Right lung (tissue), 10 donors: Measurements from ENCODE around the gene C14orf119. TPM values are rescaled to one million over a fixed set of nuclear protein-coding genes. Genes with fewer than 3 reads are reported as not detected.

Source experiments
- DNase-seq, 2 donors: peaks; one replicate each; pipeline ENCODE4 v3.0.0-alpha.2; 2013
- long read RNA-seq, 8 donors: transcript quantifications; one replicate each; lab custom pipeline, GENCODE V29; 2026
- polyA plus RNA-seq, 5 donors: library from polyadenylated mRNA; unstranded; fragments of 120-200 nt; gene quantifications; one replicate each; pipeline versions ENCODE4 v1.2.1 to v1.2.3, GENCODE V29; 2013; ENCODE audit warnings: inconsistent platforms in 1 of 5, low replicate concordance in 1 of 5; ENCODE audit not compliant: insufficient read length in 5 of 5, insufficient read depth in 1 of 5

C14orf119 gene
- 10 to 100 TPM; 57.4 to 70.3 (median 64.5) TPM for polyA plus RNA-seq
- long read RNA-seq, donor 1, transcript C14orf119-201 (2 exons, 3,660 nt): major isoform, 47 of 47 reads
- long read RNA-seq, donor 1, partial matches to known transcripts: 0 of 47 reads
- long read RNA-seq, donor 1, other reads (novel, unspliced or antisense): 0 of 47 reads
- long read RNA-seq, donor 2, transcript C14orf119-201 (2 exons, 3,660 nt): major isoform, 34 of 34 reads
- long read RNA-seq, donor 2, partial matches to known transcripts: 0 of 34 reads
- long read RNA-seq, donor 2, other reads (novel, unspliced or antisense): 0 of 34 reads
- long read RNA-seq, donor 3, transcript C14orf119-201 (2 exons, 3,660 nt): major isoform, 42 of 42 reads
- long read RNA-seq, donor 3, partial matches to known transcripts: 0 of 42 reads
- long read RNA-seq, donor 3, other reads (novel, unspliced or antisense): 0 of 42 reads
- long read RNA-seq, donor 4, transcript C14orf119-201 (2 exons, 3,660 nt): major isoform, 21 of 21 reads
- long read RNA-seq, donor 4, partial matches to known transcripts: 0 of 21 reads
- long read RNA-seq, donor 4, other reads (novel, unspliced or antisense): 0 of 21 reads
- long read RNA-seq, donor 5, transcript C14orf119-201 (2 exons, 3,660 nt): major isoform, 55 of 56 reads
- long read RNA-seq, donor 5, partial matches to known transcripts: 0 of 56 reads
- long read RNA-seq, donor 5, other reads (novel, unspliced or antisense): 0 of 56 reads
- long read RNA-seq, donor 6, transcript C14orf119-201 (2 exons, 3,660 nt): major isoform, 53 of 53 reads
- long read RNA-seq, donor 6, partial matches to known transcripts: 0 of 53 reads
- long read RNA-seq, donor 6, other reads (novel, unspliced or antisense): 0 of 53 reads
- long read RNA-seq, donor 7, transcript C14orf119-201 (2 exons, 3,660 nt): major isoform, 30 of 30 reads
- long read RNA-seq, donor 7, partial matches to known transcripts: 0 of 30 reads
- long read RNA-seq, donor 7, other reads (novel, unspliced or antisense): 0 of 30 reads
- long read RNA-seq, donor 8, transcript C14orf119-201 (2 exons, 3,660 nt): major isoform, 14 of 14 reads
- long read RNA-seq, donor 8, partial matches to known transcripts: 0 of 14 reads
- long read RNA-seq, donor 8, other reads (novel, unspliced or antisense): 0 of 14 reads

- peak; percentile 99 to 100 for DNase-seq
Measured at GRCh38 chr14:23095196-23096108, at the start of gene C14orf119. Gene C14orf119, plus strand, starts transcription at chr14:23095505. Its CDS starts 2,154 bp downstream, at chr14:23097659.

- no peak for DNase-seq
Measured at GRCh38 chr14:23047034-23047634, 48.2 kb upstream of the C14orf119 start.

GRCh38 chr14:23047751-23048693 is 47.3 kb upstream of the C14orf119 start:
- DNase-seq: no peak

GRCh38 chr14:23049011-23049410 is 46.3 kb upstream of the C14orf119 start:
- DNase-seq: no peak

GRCh38 chr14:23051141-23052057 is 43.9 kb upstream of the C14orf119 start:
- no peak for DNase-seq

GRCh38 chr14:23052182-23052623 is 43.1 kb upstream of the C14orf119 start:
- no peak for DNase-seq

GRCh38 chr14:23052671-23053070 is 42.6 kb upstream of the C14orf119 start:
- DNase-seq: no peak

- DNase-seq: no peak
Measured at GRCh38 chr14:23053426-23053825, 41.9 kb upstream of the C14orf119 start.

- no peak for DNase-seq
Measured at GRCh38 chr14:23054000-23054811, 41.1 kb upstream of the C14orf119 start.

GRCh38 chr14:23055147-23055550 is 40.2 kb upstream of the C14orf119 start:
- DNase-seq: no peak

GRCh38 chr14:23055621-23056144 is 39.6 kb upstream of the C14orf119 start:
- no peak for DNase-seq

GRCh38 chr14:23056145-23056955 is 39.0 kb upstream of the C14orf119 start:
- no peak for DNase-seq

- DNase-seq: peak; percentile 65 to 76
Measured at GRCh38 chr14:23056956-23057756, 38.1 kb upstream of the C14orf119 start, which contains the start of gene CDH24. Gene CDH24, minus strand, starts transcription at chr14:23057520. Its CDS starts 1,787 bp downstream, at chr14:23055733.

- DNase-seq: peak; percentile 80 to 88
Measured at GRCh38 chr14:23057757-23058653, 37.3 kb upstream of the C14orf119 start.
